ENCODE data around the gene LTBP2.

- TF ChIP-seq CTCF (CRISPR knock-in tag; IDR thresholded peaks at IDR 0.05) (no peak), POLR2AphosphoS5 (IDR thresholded peaks at IDR 0.05; ENCODE audit: low read depth, low read length) (no peak), ATF7 (IDR thresholded peaks at IDR 0.05) (no peak), ATF7 (CRISPR knock-in tag; IDR thresholded peaks at IDR 0.05) (no peak), TCF12 (IDR thresholded peaks at IDR 0.05) (no peak), TCF12 (CRISPR knock-in tag; IDR thresholded peaks at IDR 0.05) (no peak)
Observed at GRCh38 chr14:74504874-74505720, 106.9 kb downstream of the LTBP2 start.

Measured in HepG2 (cell line).